Hepatocyte (in vitro differentiated cells): ENCODE data around the gene ATP6V1B1. TPM values are rescaled to one million over a fixed set of nuclear protein-coding genes. Genes with fewer than 3 reads are reported as not detected.

Source experiments
- DNase-seq: peaks from one replicate; pipeline ENCODE4 v3.0.0-alpha.2; 2016; ENCODE audit warnings: low spot score
- H2AFZ ChIP-seq: fragments of 200-600 bp; sonication (generic); 2 replicates; pipeline ENCODE4 v1.6.0; 2016; ENCODE audit warnings: antibody characterized with exemption, mild to moderate bottlenecking
- H3K27ac ChIP-seq: fragments of 200-600 bp; sonication (generic); 2 replicates; pipeline ENCODE4 v1.5.1; 2016; ENCODE audit warnings: mild to moderate bottlenecking
- H3K27me3 ChIP-seq: fragments of 200-600 bp; sonication (generic); 2 replicates; pipeline ENCODE4 v1.6.1; 2016
- H3K36me3 ChIP-seq: fragments of 200-600 bp; sonication (generic); replicated peaks from 2 replicates; pipeline ENCODE4 v1.5.1; 2016; ENCODE audit warnings: low read depth; ENCODE audit not compliant: insufficient read depth
- H3K4me1 ChIP-seq: fragments of 200-600 bp; sonication (generic); 2 replicates; pipeline ENCODE4 v1.5.1; 2016; ENCODE audit warnings: mild to moderate bottlenecking, moderate library complexity; ENCODE audit not compliant: insufficient read depth
- H3K4me2 ChIP-seq: fragments of 200-600 bp; sonication (generic); 2 replicates; pipeline ENCODE4 v1.6.0; 2016
- H3K4me3 ChIP-seq: fragments of 200-600 bp; sonication (generic); 2 replicates; pipeline ENCODE4 v1.5.1; 2016; ENCODE audit warnings: mild to moderate bottlenecking
- H3K79me2 ChIP-seq: fragments of 200-600 bp; sonication (generic); 2 replicates; pipeline ENCODE4 v1.6.0; 2017; ENCODE audit warnings: mild to moderate bottlenecking
- H3K9me2 ChIP-seq: fragments of 200-600 bp; sonication (generic); replicated peaks from 2 replicates; pipeline ENCODE4 v1.6.0; 2017; ENCODE audit warnings: mild to moderate bottlenecking; ENCODE audit not compliant: insufficient read depth
- H3K9me3 ChIP-seq: fragments of 200-600 bp; sonication (generic); 2 replicates; pipeline ENCODE4 v1.5.1; 2016; ENCODE audit warnings: low read depth, mild to moderate bottlenecking
- H4K20me1 ChIP-seq: fragments of 200-600 bp; sonication (generic); 2 replicates; pipeline ENCODE4 v1.6.0; 2016; ENCODE audit warnings: mild to moderate bottlenecking; ENCODE audit not compliant: insufficient read depth, poor library complexity, severe bottlenecking
- CTCF ChIP-seq: fragments of 200-600 bp; sonication (generic); IDR thresholded peaks from 2 replicates; pipeline ENCODE4 v1.5.1; 2016; ENCODE audit warnings: antibody characterized with exemption, mild to moderate bottlenecking; ENCODE audit not compliant: poor library complexity
- EZH2 ChIP-seq: fragments of 200-600 bp; sonication (generic); IDR thresholded peaks from 2 replicates; pipeline ENCODE4 v1.6.1; 2016; ENCODE audit warnings: antibody characterized with exemption, mild to moderate bottlenecking, borderline replicate concordance
- EZH2phosphoT487 ChIP-seq: fragments of 200-600 bp; sonication (generic); IDR thresholded peaks from one replicate; pipeline ENCODE4 v1.6.1; 2018; ENCODE audit warnings: antibody characterized with exemption, mild to moderate bottlenecking, low read depth, moderate library complexity; ENCODE audit not compliant: unreplicated experiment, severe bottlenecking
- WGBS: methylation state at CpG from one replicate; pipeline ENCODE4 v1.1.6; 2016; ENCODE audit warnings: low lambda C conversion rate; ENCODE audit errors: missing lambda C conversion rate; 5-methylcytosine and 5-hydroxymethylcytosine counted together
- polyA plus RNA-seq: library from polyadenylated mRNA; unstranded; fragments of >200 nt; fragmentation: Nextera tagmentation; extraction: Ambion mirVana; gene quantifications from 2 replicates; pipeline ENCODE4 v1.2.1, GENCODE V29; 2016
- total RNA-seq: library from RNA; depleted of rRNA; stranded (reverse); fragments of >200 nt; gene quantifications from 2 replicates; pipeline ENCODE4 v1.2.3, GENCODE V29; 2014

ATP6V1B1 gene
- total and polyA plus RNA-seq, 2 experiments from 2014 or later: 1.7 to 2.9 TPM

DNA sequence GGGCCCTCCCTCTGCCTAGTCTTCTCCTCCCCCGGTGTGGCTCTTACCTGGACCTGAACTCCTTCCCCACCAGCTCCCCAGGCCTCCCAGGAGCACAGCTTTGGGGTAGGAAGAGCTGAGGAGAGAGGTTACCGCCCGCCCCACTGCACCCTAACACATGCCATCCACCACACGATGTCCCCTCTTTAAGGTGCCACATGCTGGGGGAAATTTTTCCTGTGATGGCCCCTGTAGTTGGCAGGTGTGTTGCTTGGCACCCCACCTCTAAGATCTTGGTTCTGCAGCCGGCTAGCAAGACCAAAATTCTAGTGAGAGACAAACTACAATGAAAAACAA is 65.9 kb downstream of the ATP6V1B1 start:
- H3K4me1 ChIP-seq: peaks cover 6% of the 10 kb centered on the region
- H3K27me3 ChIP-seq: no peaks in the 10 kb centered on the region
- no peak overlapping the region for H3K4me3 ChIP-seq
- H3K36me3 ChIP-seq: no peaks in the 10 kb centered on the region
- H2AFZ ChIP-seq: no peak overlapping the region
- no peak for DNase-seq
- peak overlapping the region; percentile 51 for H3K27ac ChIP-seq
- no peaks in the 10 kb centered on the region for H4K20me1 ChIP-seq
- H3K9me3 ChIP-seq: no peaks in the 10 kb centered on the region
- WGBS: 94% methylated on average over 5 of the region's 5 CpGs
- no peaks in the 10 kb centered on the region for H3K79me2 ChIP-seq
- TF ChIP-seq EZH2phosphoT487 (no peak), CTCF (no peak), EZH2 (no peak)
- no peaks in the 10 kb centered on the region for H3K9me2 ChIP-seq
- H3K4me2 ChIP-seq: peak overlapping the region; percentile 76

DNA sequence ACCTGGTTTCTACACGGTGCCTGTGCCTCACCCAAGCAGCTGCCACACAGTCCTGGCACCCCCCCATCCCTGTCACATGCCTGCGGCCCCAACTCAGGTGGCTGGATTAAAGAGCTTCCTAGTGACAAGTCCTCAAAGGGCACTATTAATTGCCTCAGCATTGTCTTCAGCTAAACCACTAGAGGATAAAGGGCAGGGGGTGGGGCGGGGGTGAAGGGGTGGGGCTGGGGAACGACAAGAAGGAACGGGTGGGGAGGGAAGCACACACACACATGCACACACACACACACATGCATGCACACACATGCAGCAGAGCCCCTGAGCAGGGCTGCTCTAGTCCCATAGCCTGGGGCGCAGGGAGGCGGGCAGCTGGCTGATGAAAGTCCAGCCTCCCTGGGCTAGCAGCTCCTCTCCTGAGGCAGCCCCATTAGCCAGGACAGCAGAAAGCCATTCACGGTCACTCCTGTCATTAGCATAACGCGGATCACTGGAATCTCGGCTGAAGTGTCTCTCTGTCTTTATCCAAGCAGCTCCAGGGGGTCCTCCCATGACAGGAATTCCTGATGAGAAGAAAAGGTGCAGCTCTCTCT is 66.4 kb downstream of the ATP6V1B1 start:
- 26% methylated on average over 10 of the region's 11 CpGs for WGBS
- Histone ChIP-seq H4K20me1 (no peaks in the 10 kb centered on the region), H3K4me1 (peaks cover 6% of the 10 kb centered on the region), H3K9me3 (no peaks in the 10 kb centered on the region), H3K9me2 (no peaks in the 10 kb centered on the region), H3K79me2 (no peaks in the 10 kb centered on the region), H2AFZ (no peak overlapping the region), H3K27ac (peak overlapping the region; percentile 61), H3K4me2 (peak overlapping the region; percentile 76), H3K36me3 (no peaks in the 10 kb centered on the region), H3K27me3 (no peaks in the 10 kb centered on the region), H3K4me3 (no peak overlapping the region)
- DNase-seq: peak; percentile 57
- TF ChIP-seq EZH2phosphoT487: no peak
- TF ChIP-seq CTCF: no peak
- no peak for TF ChIP-seq EZH2

DNA sequence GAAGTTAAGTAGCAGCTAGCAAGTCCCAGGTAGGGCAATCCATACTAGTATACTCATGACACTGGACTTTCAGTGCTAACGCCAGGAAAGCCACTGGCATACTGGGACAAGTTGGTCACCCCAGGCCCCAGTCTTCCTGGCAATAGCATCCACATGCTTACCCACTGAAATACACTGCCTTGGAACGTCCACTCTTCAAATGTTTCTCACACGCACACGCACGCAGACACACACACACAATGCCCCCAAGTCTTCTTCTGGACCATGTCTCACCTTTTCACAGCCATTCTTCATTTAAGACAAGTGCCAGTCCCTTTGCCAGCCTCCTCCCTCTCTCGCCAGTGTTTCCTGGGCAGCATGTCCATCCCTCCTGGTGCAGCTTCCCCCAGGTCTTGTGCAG is 67.7 kb downstream of the ATP6V1B1 start:
- Histone ChIP-seq H2AFZ (no peak overlapping the region), H3K79me2 (no peaks in the 10 kb centered on the region), H3K36me3 (no peaks in the 10 kb centered on the region), H3K9me3 (no peaks in the 10 kb centered on the region), H3K9me2 (no peaks in the 10 kb centered on the region), H3K4me3 (no peak overlapping the region), H4K20me1 (no peaks in the 10 kb centered on the region), H3K27me3 (no peaks in the 10 kb centered on the region), H3K4me2 (no peak overlapping the region), H3K4me1 (peaks cover 6% of the 10 kb centered on the region), H3K27ac (no peak overlapping the region)
- no peak for DNase-seq
- WGBS: 95% methylated on average over 6 of the region's 6 CpGs
- TF ChIP-seq EZH2: no peak
- TF ChIP-seq EZH2phosphoT487: no peak

DNA sequence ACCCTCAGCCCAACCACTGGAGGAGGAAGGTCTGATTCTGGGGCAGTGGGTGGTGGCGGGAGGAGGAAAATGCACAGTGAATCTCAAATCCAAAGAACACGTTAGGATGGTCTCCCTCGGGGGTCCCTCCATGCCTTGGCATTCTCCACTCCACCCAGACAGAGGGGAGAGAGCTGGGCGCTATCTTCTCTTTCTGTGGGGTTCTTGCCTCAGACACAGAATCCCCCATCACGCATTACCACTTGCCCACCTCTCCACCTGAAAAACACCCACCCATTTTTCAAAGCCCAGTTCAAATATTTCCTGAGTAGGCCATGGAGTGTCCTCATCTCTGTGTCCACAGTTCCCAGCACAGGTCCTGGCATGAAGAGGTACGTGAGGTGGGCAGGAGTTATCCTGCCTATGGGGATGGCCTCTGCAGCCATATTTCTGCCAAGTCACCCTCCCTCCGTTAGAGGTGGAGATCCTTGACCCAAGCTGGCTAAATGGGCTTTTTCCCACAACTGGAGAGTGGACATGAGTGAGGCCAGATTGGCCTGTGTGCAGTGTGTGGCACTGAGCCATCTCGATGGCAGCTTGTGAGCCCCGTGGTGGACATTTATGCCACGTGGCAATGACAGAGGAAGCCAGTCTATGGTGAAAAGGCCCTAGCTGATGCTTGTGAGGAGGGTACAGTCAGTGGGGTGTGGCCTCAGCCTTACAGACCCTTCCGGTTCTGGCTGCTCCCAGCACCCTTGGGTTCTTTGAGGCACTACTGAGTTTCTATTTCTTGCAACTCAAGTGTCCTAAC is 68.5 kb downstream of the ATP6V1B1 start:
- no peaks in the 10 kb centered on the region for H4K20me1 ChIP-seq
- H3K79me2 ChIP-seq: no peaks in the 10 kb centered on the region
- H3K27ac ChIP-seq: no peak overlapping the region
- H3K4me2 ChIP-seq: no peak overlapping the region
- no peaks in the 10 kb centered on the region for H3K27me3 ChIP-seq
- 89% methylated on average over 11 of the region's 11 CpGs for WGBS
- no peak overlapping the region for H3K4me3 ChIP-seq
- H3K36me3 ChIP-seq: no peaks in the 10 kb centered on the region
- peaks cover 6% of the 10 kb centered on the region for H3K4me1 ChIP-seq
- H3K9me3 ChIP-seq: no peaks in the 10 kb centered on the region
- no peaks in the 10 kb centered on the region for H3K9me2 ChIP-seq
- H2AFZ ChIP-seq: no peak overlapping the region
- TF ChIP-seq EZH2: no peak
- TF ChIP-seq EZH2phosphoT487: no peak
- no peak for TF ChIP-seq CTCF
- no peak for DNase-seq
